Caki2 (cell line): ENCODE results near the gene GFAP. TPM values are rescaled to one million over a fixed set of nuclear protein-coding genes. Genes with fewer than 3 reads are reported as not detected.
A peak's percentile ranks its signal among the peaks of the same experiment; 100 is the strongest.

Experiments used
- DNase-seq: peaks from one replicate; pipeline ENCODE4 v3.0.0-alpha.2; 2015; ENCODE audit warnings: low read depth
- in situ Hi-C: cut with HindIII; loops from 2 replicates; pipeline ENCODE4 v1.10.0; 2016; ENCODE audit warnings: low sequenced_read_pairs, low pct_unique_long_range_greater_than_20kb, mixed read lengths
- total RNA-seq: library from RNA; depleted of rRNA; stranded (reverse); fragments of >200 nt; shearing (Covaris generic); gene quantifications from 2 replicates; pipeline ENCODE4 v1.2.3, GENCODE V29; 2014; ENCODE audit warnings: low replicate concordance

The GFAP gene
- total RNA-seq, 1 experiment from 2014 or later, result not detected

GRCh38 chr17:44906010-44906646 lies 9.2 kb downstream of the GFAP start:
- in situ Hi-C loops, result no loop called here
- peak; percentile 64 for DNase-seq

GRCh38 chr17:44905006-44906000 lies 10.0 kb downstream of the GFAP start:
- in situ Hi-C loops, result no loop called here
- no peak for DNase-seq

GRCh38 chr17:44904001-44904984 lies 11.0 kb downstream of the GFAP start:
- in situ Hi-C loops, result no loop called here
- DNase-seq, result no peak

- in situ Hi-C loops, result no loop called here
- DNase-seq, result no peak
These were observed 12.2 kb downstream of the GFAP start for GRCh38 chr17:44903012-44903685.

- in situ Hi-C loops, result no loop called here
- no peak for DNase-seq
These were observed 13.1 kb downstream of the GFAP start for GRCh38 chr17:44902135-44902760.

- peak; percentile 79 for DNase-seq
- in situ Hi-C loops, result no loop called here
These were observed 13.8 kb downstream of the GFAP start for GRCh38 chr17:44901411-44901921.

- in situ Hi-C loops, result no loop called here
These were observed 14.4 kb downstream of the GFAP start for GRCh38 chr17:44900894-44901293.

GRCh38 chr17:44899074-44899782 lies 16.1 kb downstream of the GFAP start, which contains the start of gene EFTUD2:
Gene EFTUD2, minus strand, starts transcription at chr17:44899445. Its CDS starts 4,924 bp downstream, at chr17:44894521.
- in situ Hi-C loops, result no loop called here

More at GRCh38 chr17:44900894-44901293, 14.4 kb downstream of the GFAP start:
- peak; percentile 53 for DNase-seq

GRCh38 chr17:44898768-44899073 lies 16.6 kb downstream of the GFAP start:
- in situ Hi-C loops, result no loop called here
- no peak for DNase-seq

More at GRCh38 chr17:44899074-44899782, 16.1 kb downstream of the GFAP start, which contains the start of gene EFTUD2:
- peak; percentile 95 for DNase-seq

- in situ Hi-C loops, result no loop called here
These were observed 20.7 kb downstream of the GFAP start for GRCh38 chr17:44894642-44895041.

GRCh38 chr17:44892250-44892649 lies 23.1 kb downstream of the GFAP start:
- no peak for DNase-seq
- in situ Hi-C loops, result no loop called here

More at GRCh38 chr17:44894642-44895041, 20.7 kb downstream of the GFAP start:
- no peak for DNase-seq

- no peak for DNase-seq
- in situ Hi-C loops, result no loop called here
These were observed 26.3 kb downstream of the GFAP start for GRCh38 chr17:44889003-44889402.

GRCh38 chr17:44887971-44888954 lies 27.0 kb downstream of the GFAP start:
- DNase-seq, result no peak
- in situ Hi-C loops, result no loop called here

- DNase-seq, result no peak
- in situ Hi-C loops, result no loop called here
These were observed 28.3 kb downstream of the GFAP start for GRCh38 chr17:44887016-44887415.

- in situ Hi-C loops, result no loop called here
- DNase-seq, result no peak
These were observed 30.4 kb downstream of the GFAP start for GRCh38 chr17:44884941-44885340.
